Measurements from ENCODE around the gene NTRK1. TPM values are rescaled to one million over a fixed set of nuclear protein-coding genes. Genes with fewer than 3 reads are reported as not detected.

The NTRK1 gene
- total RNA-seq, 3 donors from 2014 or later (not counting 1 experiment from before 2014, with no cell fraction given), result 1.7 to 16.7 (median 2.4) TPM

DNA sequence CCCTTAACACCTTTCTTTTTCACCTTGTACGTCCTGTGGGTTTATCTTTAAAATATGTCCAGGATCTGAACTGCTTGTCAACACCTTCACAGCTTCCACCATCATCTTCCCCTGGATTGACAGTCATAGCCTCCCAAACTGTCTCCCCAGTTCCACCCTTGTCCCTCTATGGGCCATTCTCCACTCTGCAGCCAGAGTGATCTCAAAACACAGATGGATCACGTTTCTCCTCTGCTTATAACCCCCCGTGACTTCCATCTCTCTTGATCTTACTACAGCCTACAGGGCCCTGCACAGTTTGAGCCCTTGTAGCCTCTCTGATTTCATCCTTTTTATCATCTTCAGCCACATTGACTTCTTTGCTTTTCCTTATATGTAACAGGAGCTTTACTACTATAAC, 6.0 kb upstream of the NTRK1 start:
- DNase-seq (no peak), ATAC-seq (no peak)
- TF ChIP-seq, protein P1, sequence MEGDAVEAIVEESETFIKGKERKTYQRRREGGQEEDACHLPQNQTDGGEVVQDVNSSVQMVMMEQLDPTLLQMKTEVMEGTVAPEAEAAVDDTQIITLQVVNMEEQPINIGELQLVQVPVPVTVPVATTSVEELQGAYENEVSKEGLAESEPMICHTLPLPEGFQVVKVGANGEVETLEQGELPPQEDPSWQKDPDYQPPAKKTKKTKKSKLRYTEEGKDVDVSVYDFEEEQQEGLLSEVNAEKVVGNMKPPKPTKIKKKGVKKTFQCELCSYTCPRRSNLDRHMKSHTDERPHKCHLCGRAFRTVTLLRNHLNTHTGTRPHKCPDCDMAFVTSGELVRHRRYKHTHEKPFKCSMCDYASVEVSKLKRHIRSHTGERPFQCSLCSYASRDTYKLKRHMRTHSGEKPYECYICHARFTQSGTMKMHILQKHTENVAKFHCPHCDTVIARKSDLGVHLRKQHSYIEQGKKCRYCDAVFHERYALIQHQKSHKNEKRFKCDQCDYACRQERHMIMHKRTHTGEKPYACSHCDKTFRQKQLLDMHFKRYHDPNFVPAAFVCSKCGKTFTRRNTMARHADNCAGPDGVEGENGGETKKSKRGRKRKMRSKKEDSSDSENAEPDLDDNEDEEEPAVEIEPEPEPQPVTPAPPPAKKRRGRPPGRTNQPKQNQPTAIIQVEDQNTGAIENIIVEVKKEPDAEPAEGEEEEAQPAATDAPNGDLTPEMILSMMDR (IDR thresholded peaks at IDR 0.05), result no peak
- Mint-ChIP-seq H3K27ac (no peak overlapping the region), H3K9me3 (no peaks in the 10 kb centered on the region), H3K4me3 (no peak overlapping the region), H3K4me1 (peaks cover 1 to 10% of the 10 kb centered on the region in 2 donors), H3K36me3 (no peaks in the 10 kb centered on the region), H3K27me3 (ENCODE audit: low read depth in 2 of 2) (peaks cover 19 to 24% of the 10 kb centered on the region in 2 donors)
- no peaks in the 10 kb centered on the region for H3K36me3 ChIP-seq (ENCODE audit: control insufficient read depth, insufficient read depth, low read length)
- intact Hi-C loops (cut with micrococcal nuclease), result no loop called here
- peaks cover 15% of the 10 kb centered on the region for H3K27me3 ChIP-seq (ENCODE audit: control insufficient read depth, insufficient read depth, low read length)
- 63% methylated on average over 3 of the region's 3 CpGs for WGBS (ENCODE audit: insufficient coverage)
- H3K4me1 ChIP-seq (ENCODE audit: control insufficient read depth, insufficient read depth, low read length), result peaks cover 6% of the 10 kb centered on the region
- no peaks in the 10 kb centered on the region for H3K9me3 ChIP-seq (ENCODE audit: control insufficient read depth, insufficient read depth, low read length)
- H3K27ac ChIP-seq (ENCODE audit: low read length), result no peak overlapping the region
- no peak overlapping the region for H3K4me3 ChIP-seq (ENCODE audit: low read length)

DNA sequence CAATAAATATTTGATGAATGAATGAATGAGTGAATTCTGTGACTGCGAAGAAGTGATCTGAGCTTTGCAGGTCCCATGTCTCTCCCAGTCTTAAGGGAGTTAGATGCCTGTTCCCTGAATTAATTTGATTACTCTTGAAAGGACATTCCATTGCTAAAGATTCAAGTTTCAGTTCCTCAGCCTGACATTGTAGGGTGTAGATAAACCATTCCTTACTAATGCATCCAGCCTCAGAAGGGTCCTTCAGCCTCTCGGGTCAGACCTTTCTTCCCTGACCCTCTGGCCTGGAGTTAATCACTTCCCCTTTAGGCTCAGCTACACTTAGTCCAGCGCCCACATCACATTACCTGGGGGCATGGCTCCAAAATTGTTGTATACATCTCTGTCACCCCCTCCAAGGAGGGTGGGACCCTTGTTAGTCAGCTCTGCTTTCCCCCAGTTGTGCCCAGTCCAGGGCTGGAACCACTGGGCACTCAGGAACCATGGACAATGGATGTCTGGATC, 4.3 kb upstream of the NTRK1 start:
- H3K4me1 Mint-ChIP-seq, result peaks cover 12 to 20% of the 10 kb centered on the region in 2 donors
- peaks cover 22% of the 10 kb centered on the region for H3K4me1 ChIP-seq (ENCODE audit: control insufficient read depth, insufficient read depth, low read length)
- no peaks in the 10 kb centered on the region for H3K36me3 ChIP-seq (ENCODE audit: control insufficient read depth, insufficient read depth, low read length)
- DNase-seq (no peak), ATAC-seq (no peak)
- H3K4me3 ChIP-seq (ENCODE audit: low read length), result no peak overlapping the region
- peaks cover 24 to 28% of the 10 kb centered on the region in 2 donors for H3K27me3 Mint-ChIP-seq (ENCODE audit: low read depth in 2 of 2)
- H3K36me3 Mint-ChIP-seq, result no peaks in the 10 kb centered on the region
- H3K4me3 Mint-ChIP-seq, result no peak overlapping the region
- no peak overlapping the region for H3K27ac ChIP-seq (ENCODE audit: low read length)
- no peak overlapping the region for H3K27ac Mint-ChIP-seq
- 73% methylated on average over 3 of the region's 3 CpGs for WGBS (ENCODE audit: insufficient coverage)
- H3K27me3 ChIP-seq (ENCODE audit: control insufficient read depth, insufficient read depth, low read length), result peaks cover 24% of the 10 kb centered on the region
- TF ChIP-seq, protein P1 (IDR thresholded peaks at IDR 0.05), result no peak
- H3K9me3 Mint-ChIP-seq, result no peaks in the 10 kb centered on the region
- H3K9me3 ChIP-seq (ENCODE audit: control insufficient read depth, insufficient read depth, low read length), result no peaks in the 10 kb centered on the region
- intact Hi-C loops (cut with micrococcal nuclease), result no loop called here

DNA sequence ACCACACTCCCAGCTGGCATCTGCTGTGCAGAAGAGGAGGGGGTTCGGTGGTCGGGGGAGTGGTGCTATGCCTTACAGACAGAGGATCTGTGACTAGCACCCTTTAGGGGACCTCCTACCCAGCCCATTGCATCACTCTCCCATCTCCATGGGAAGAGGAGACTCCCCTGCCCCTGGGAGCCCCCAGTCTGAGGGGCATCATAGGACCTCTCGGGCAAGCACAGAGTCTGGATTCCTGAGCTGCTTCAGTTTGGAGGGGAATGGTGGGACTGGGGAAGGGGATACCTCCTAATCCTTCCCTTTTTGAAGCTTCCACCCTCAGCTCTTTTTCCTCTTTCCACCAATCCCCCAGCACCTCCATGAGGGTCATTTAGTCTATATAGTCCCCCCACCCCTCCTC, 3.1 kb upstream of the NTRK1 start:
- intact Hi-C loops (cut with micrococcal nuclease), result no loop called here
- no peaks in the 10 kb centered on the region for H3K36me3 ChIP-seq (ENCODE audit: control insufficient read depth, insufficient read depth, low read length)
- peaks cover 35% of the 10 kb centered on the region for H3K27me3 ChIP-seq (ENCODE audit: control insufficient read depth, insufficient read depth, low read length)
- Mint-ChIP-seq H3K36me3 (no peaks in the 10 kb centered on the region), H3K27me3 (ENCODE audit: low read depth in 2 of 2) (peaks cover 33 to 36% of the 10 kb centered on the region in 2 donors), H3K4me3 (no peak overlapping the region), H3K9me3 (no peaks in the 10 kb centered on the region), H3K27ac (no peak overlapping the region), H3K4me1 (peaks cover 12 to 25% of the 10 kb centered on the region in 2 donors)
- TF ChIP-seq, protein P1 (IDR thresholded peaks at IDR 0.05), result no peak
- no peak for ATAC-seq
- no peaks in the 10 kb centered on the region for H3K9me3 ChIP-seq (ENCODE audit: control insufficient read depth, insufficient read depth, low read length)
- 70% methylated on average over 2 of the region's 3 CpGs for WGBS (ENCODE audit: insufficient coverage)
- DNase-seq, result no peak
- peaks cover 25% of the 10 kb centered on the region for H3K4me1 ChIP-seq (ENCODE audit: control insufficient read depth, insufficient read depth, low read length)
- no peak overlapping the region for H3K27ac ChIP-seq (ENCODE audit: low read length)
- H3K4me3 ChIP-seq (ENCODE audit: low read length), result no peak overlapping the region

- Mint-ChIP-seq H3K36me3 (no peaks in the 10 kb centered on the region), H3K9me3 (no peaks in the 10 kb centered on the region), H3K27ac (no peak overlapping the region), H3K4me1 (peaks cover 12 to 31% of the 10 kb centered on the region in 2 donors), H3K27me3 (ENCODE audit: low read depth in 2 of 2) (peaks cover 41 to 44% of the 10 kb centered on the region in 2 donors), H3K4me3 (peak overlapping the region; percentile 49)
- H3K27me3 ChIP-seq (ENCODE audit: control insufficient read depth, insufficient read depth, low read length), result peaks cover 39% of the 10 kb centered on the region
- intact Hi-C loops (cut with micrococcal nuclease), result no loop called here
- ATAC-seq (no peak), DNase-seq (no peak)
- TF ChIP-seq, protein P1 (IDR thresholded peaks at IDR 0.05), result no peak
- WGBS (ENCODE audit: insufficient coverage), result 49% methylated on average over 5 of the region's 5 CpGs
- H3K4me3 ChIP-seq (ENCODE audit: low read length), result no peak overlapping the region
- H3K36me3 ChIP-seq (ENCODE audit: control insufficient read depth, insufficient read depth, low read length), result no peaks in the 10 kb centered on the region
- no peak overlapping the region for H3K27ac ChIP-seq (ENCODE audit: low read length)
- no peaks in the 10 kb centered on the region for H3K9me3 ChIP-seq (ENCODE audit: control insufficient read depth, insufficient read depth, low read length)
- peaks cover 25% of the 10 kb centered on the region for H3K4me1 ChIP-seq (ENCODE audit: control insufficient read depth, insufficient read depth, low read length)
Measured at GRCh38 chr1:156858555-156858956, 2.1 kb upstream of the NTRK1 start.
